ENCODE data around the gene KLHL7.
"Not testable (repeated sequence)": the region's sequence is repeated elsewhere in the genome, so short reads cannot be mapped to it uniquely, and the experiment has no call there.

The KLHL7 gene

GRCh38 chr7:23218196-23218595, 112.6 kb downstream of the KLHL7 start:
- DNase-seq (ENCODE audit: low read depth): no peak

GRCh38 chr7:23220690-23221305, 115.2 kb downstream of the KLHL7 start:
- no peak for DNase-seq (ENCODE audit: low read depth)

GRCh38 chr7:23222439-23223030, 117.0 kb downstream of the KLHL7 start:
- DNase-seq (ENCODE audit: low read depth): no peak

GRCh38 chr7:23224364-23224763, 118.8 kb downstream of the KLHL7 start:
- not testable (repeated sequence) for DNase-seq (ENCODE audit: low read depth)

- DNase-seq (ENCODE audit: low read depth): no peak
Observed at GRCh38 chr7:23226844-23227450, 121.4 kb downstream of the KLHL7 start.
